ENCODE measurements around the gene ITSN2.

The ITSN2 gene

DNA sequence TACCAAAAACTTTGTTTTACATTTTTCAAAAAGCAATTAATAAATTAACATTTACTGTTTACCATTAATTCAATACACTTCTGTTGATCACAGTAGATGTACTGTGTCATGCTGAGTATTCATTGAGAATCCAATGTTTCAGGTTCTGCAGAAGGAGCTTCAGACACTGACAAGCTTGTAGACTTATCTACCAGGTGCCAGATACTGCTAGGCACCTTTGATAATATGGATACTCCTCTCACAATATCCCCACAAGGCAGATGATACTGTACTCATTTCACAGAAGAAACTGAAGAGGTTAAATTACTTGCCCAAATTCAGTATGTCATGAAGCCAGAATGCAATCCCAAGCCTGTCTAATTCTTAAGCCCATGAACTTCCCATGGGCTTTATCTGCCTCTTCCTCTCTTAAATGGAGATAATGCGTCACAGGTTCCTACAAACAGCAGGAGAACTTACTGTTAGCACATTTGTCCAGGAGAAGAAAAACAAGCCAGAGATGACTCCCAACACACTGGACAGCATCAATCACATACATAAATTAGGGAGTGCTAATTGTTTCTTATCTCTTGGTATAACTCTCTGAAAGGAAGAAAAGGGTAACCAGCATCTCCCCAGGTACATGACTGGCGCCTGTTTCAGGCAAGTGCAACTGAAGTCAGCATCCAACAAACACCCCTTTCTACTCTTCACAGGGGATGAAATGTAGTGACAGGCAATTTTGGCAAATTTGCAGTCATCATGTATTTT lies 27.4 kb downstream of the ITSN2 start:
- DNase-seq = no peak

DNA sequence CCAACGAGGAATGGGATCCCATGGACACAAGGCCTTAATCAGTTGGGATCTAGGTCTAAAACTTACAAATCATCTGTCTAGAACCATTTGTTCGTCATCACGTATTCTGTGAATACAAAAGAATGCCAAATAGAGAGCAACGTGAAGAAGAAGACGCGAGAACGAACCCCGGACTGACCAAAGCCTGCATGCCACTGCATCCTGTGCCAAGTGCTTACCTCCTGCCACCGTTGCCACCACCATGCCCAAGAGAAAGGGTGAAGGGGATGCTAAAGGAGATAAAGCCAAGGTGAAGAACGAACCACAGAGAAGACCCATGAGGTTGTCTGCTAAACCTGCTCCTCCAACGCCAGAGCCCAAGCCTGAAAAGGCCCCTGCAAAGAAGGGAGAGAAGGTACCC lies 30.2 kb downstream of the ITSN2 start:
- no peak for DNase-seq

DNA sequence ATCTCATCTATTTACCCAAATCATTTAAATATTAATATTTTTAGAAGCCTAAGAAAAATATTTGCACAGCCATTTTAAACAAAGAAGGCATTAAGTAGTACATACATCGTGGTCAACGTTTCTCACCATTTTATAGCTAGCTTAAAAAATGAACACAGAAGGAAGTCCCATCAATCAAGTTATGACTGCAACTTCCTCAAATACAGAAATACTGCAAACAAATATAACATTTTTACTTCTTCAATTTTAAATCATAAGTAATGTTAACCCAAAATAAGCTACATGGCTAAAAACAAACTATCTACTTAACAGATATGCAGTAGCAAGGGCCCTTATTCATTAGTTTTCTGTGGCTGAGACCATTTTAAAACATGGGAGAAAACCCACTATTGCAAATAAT lies 30.6 kb downstream of the ITSN2 start:
- no peak for DNase-seq

DNA sequence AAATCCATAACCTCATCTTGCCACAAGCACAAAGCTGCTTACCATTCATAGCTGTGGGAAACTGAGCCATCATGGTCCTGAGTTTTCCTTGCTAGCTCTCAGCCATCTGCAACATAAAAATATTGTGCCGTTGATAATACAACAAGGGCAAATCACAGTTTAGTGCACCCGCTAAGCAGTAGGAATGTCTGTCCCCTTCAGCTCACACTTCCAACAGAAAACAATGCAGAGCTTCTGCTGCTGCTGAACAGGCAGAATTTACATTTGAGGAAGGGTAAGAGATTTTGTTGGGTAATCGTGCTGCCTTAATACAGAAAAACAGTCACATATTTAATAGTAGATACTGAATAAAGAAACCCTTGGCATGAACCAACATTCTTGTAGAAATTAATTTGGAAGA lies 32.3 kb downstream of the ITSN2 start:
- no peak for DNase-seq

DNA sequence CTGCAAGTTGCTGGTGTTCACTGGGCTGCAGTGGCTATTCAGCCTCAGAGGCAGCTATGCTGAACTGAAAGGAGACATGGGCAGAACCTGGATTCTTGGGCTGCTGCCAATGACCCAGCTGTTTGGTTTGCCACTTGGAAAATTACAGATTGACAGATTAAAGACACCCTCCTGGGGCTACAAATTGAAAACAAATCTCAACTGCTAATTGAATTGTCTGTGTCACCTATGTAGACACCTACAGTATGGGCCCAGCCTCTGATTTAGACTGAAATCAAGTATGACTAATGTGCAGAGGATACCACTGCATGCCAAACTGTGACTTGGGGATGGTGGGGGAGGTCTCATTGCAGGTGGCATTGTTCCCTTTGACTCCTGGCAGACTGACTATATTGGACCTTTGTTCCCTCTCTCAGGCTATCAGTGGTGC lies 42.8 kb downstream of the ITSN2 start:
- no peak for DNase-seq

DNA sequence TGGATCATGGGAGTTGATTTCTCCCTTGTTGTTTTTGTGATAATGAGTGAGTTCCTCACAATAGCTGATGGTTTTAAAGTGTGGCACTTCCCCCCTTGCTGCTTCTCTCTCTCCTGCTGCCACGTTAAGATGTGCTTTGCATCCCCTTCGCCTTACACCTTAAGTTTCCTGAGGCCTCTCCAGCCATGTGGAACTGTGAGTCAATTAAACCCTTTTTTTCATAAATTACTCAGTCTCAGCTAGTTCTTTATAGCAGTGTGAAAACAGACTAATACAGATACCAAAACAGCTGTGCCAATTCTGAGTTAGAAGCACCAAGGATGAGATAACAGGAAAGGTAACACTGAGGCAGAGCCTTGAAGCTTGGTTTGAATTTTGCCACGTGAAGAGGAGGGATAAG lies 44.7 kb downstream of the ITSN2 start:
- DNase-seq = no peak

DNA sequence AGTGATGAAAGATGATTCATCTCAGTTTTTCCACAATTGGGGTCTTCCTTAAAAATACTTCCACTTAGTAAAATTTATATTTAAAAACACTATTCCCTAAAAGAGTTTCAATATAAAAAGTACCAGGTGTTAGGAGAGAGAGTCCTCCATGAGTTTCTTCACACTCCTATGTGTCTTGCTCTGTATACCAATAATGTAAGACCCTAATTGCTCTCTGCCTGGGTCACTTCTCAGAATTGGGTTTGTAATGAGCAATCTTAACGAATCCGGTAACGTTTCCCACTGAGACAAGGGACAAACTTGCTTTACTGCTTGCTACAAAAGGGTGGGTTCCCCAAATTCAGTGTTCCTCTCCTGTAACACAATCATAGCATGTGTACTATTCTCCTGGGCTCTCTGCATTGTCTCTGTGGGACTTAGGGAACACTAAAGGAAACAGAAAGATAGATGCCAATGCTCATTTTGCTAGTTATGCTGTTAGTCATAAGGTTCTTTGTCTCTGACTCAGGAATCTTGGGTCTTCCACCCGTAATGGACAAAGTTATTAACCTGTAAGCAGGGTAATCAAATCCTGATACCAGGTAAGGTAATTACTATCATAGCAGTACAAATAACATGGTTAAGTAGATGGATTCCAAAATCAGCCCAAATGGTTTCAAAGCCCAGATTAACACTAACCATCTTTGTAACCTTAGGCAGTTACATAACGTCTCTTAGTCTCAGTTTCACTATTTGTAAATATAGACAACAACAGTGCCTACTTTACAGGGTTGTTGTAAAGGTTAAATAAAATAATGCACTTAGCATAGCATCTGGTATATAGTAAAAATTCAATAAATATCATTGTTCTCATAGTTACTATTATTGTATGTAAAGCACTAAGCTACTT lies 46.3 kb downstream of the ITSN2 start:
- DNase-seq = no peak

DNA sequence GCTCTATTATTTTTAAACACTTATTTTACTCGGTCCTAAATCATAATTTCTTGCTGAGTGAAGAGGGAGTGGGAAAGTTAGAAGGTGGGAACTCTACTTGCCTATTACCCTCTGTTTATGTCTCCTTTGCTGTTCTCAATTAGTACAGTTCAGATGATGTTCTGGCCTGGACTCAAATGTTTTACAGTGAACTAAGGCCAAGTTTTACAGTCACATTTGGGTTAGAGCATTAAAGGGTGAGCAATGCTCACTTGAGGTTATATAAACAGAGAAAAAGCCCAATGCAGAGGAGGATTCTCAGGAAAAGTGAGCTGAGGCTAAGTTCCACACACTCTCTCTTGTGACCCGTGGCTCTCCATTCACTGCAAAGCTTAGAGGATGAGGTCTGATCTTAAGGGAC lies 52.4 kb downstream of the ITSN2 start:
- DNase-seq = no peak

DNA sequence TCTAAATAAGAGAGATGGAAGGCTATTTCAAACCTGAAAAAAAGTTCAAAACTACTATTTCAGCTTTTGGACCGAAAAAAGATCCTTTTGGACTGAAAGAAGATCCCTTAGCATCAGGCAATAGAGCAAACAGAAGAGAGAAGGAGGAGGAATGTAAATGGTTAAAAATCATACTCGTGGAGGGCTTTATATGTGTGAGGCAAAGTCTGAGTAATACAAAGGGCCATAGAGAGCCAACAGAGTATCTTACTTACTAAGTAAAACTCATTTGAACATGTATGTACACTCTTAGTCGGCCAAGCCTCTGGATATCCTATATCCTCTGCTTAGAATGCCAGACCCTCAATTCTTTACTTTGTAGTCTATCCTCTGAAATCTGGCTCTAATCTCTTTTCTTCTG lies 55.7 kb downstream of the ITSN2 start:
- DNase-seq = no peak

DNA sequence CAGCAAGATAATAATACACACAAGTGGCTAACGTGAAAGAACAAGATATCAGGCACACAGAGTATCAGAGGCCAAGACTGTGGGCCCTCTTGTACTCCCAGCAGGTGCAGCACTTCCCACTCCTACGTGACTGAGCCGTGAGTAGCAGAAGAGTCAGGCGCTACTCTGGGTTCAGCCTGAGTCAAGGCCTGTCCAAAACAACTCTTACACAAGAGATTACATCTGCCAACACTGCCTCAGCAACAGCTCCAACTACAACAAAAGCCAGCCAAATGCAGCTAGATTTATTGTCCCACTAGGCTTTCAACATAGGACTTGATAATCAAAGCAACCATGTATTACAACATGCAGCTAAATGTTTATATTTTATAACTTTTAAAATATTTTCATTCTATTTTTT lies 56.2 kb downstream of the ITSN2 start:
- DNase-seq = no peak

DNA sequence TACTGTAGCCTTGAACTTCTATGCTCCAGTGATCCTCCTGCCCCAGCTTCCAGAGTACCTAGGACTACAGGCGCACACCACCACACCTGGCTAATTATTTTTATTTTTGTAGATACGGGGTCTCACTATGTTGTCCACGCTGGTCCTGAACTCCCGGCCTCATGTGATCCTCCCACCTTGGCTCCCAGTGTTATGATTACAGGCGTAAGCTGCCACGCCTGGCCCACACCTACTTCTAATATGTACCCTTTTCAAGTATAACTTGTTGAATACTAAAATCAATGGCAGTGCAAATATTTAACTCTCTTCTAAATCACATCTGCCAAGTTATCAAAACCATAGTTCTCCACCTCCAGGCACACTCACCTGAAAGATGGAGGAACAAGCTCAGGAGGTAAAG lies 58.7 kb downstream of the ITSN2 start:
- DNase-seq = no peak

DNA sequence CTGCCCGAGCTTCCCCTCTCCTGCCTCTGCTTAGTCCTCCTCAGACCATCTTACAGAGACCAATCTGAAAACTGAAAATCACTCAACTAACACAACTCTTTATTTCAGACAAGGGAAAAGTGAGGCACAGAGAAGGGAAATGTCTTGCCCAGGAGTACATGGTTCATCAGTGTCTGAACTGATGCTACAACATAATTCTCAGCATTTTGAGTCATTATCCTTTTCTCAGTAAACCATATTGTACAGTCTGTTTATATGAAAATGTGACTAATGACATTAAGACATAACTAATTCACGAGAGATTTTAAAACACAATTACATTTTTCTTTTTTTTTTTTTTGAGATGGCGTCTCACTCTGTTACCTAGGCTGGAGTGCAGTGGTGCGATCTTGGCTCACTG lies 62.7 kb downstream of the ITSN2 start:
- DNase-seq = no peak

DNA sequence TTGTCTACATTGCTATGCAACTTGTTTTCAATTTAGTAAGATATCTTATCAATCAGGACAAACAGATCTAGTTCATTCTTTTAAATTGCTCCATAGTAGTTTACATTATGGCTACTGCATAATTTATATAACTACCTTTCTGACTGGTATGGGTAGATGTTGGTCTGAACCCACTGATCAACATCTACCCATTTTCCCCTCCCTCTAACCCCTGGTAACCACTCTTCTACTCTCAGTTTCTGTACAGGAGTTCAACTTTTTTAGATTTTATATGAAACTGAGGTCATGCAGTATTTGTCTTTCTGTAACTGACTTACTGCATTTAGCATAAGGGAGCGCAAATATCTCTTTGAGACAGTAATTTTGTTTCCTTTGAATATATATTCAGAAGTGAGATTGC lies 73.2 kb downstream of the ITSN2 start:
- no peak for DNase-seq

DNA sequence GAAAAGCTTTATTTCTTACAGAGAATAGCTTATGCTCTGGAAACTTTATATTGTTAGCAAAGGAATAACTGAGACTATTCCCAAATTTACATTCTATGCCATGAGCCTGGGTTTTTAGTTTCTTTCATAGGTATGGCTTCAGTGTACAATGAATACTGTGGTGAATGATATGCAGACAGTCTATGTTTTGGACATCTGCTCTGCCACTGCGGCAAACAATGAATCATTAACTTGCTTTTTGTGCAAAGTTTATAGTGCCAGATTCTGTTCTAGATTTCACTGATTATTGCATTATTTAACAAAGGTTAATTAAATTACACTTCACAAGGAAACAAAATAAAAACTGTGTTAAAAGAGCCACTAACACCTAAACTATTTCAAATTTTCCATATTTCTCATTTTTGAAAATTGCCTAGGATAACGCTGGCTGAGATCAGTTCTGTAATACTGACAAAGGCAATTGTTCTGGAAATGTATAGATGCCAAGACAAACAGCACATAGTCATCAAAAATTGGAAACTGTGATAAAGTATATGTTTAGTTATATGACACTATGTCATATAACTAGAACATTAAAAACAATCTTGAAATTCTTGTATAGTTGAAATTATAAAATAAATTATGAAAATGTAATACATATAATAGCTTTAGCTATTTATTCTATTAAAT lies 74.7 kb downstream of the ITSN2 start:
- no peak for DNase-seq

DNA sequence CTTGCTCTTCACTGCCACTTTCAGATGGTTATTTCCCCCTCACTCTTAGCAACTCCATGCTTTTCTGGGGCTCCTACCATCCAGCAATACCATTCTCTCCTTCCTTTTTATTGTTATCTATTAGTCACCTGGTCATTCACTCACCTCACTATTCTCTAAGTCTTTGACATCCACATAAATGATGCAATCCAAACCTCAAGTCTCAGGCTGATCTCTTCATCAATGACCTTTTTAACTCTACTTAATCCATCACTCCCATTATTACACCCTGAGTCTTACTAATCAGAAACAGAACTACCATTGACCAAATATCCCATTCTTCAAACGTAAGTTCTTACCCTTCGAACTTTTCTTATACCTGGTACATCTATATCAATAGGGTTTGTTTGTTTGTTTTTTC lies 79.7 kb downstream of the ITSN2 start:
- no peak for DNase-seq

DNA sequence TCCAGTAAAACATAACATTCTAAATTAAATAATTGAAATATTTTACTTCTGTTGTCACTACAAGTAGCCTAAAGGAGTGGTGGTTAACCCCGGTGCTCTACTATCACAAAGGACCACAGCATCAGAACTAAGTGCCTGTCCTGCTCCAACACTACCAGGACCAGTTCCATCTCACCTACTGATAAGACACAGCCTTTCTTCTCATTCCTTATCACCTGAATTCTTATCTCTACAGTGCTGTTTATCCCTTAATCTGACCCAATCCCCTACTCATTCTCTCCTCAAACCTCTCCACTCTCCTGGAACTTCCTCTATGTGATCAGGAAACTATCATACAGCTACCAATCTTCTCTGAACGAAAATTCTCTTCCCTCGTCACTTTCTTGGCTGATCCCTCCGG lies 80.2 kb downstream of the ITSN2 start:
- DNase-seq = no peak

DNA sequence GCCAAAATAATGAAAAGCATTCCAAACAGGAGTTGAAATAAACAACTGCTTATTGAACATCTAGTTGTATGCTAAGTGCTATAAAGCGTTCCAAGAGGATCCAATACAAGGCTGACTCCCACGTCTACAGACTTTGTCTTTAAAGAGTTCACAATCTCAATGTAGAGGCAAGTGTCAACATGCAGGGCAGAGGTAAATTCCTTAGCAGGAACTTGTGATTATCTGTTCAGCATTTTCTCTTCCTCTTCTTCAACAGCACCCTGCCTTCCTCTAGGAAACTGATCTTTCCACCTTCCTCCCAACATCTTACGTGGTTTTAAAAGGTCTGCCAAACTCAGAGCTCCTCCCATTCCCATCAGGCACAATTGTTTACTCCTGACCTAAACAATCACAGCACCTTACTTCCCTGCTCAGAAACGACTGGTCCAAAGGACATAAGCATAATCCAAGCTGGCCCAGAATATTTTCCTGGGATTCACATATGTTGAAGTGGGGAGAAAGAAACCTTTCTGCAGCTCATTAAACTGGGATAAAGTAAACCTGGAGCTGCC lies 83.9 kb downstream of the ITSN2 start:
- DNase-seq = no peak

DNA sequence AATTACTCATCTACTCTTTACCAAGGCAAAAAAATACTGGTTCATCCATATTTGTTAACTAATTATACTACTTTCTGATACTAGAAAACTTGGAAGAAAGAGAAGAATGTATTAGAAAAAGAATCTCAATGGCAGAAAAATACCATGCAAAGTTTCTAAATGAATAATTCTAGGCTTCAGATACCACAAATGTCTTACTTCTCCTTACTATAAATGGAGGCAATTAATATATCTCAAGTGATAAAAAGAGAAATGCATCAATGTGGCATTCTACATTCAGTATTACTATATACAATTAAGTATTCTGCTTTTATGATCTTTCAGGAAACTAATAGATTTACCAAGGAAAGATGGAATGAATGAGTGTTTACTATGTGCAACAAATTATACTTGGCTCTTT lies 85.5 kb downstream of the ITSN2 start:
- no peak for DNase-seq

DNA sequence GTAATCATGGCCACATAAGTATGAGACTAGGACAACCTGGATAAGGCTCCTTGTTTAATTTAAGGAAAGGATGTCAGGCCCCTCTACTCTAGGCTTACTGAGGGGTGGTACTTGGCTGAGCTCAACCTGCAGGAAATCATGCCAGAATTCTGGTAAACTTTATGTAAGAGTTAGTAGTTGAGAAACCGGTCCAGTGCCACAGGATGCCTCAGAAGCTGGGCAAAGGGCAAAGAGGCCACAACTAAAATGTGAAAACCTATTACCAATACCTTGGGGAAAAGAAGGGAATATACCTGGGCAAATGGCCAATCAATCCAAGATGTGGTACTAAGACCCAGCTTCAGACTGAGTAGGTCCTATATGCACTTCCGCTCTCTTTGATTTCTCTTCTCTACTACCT lies 86.7 kb downstream of the ITSN2 start:
- no peak for DNase-seq

DNA sequence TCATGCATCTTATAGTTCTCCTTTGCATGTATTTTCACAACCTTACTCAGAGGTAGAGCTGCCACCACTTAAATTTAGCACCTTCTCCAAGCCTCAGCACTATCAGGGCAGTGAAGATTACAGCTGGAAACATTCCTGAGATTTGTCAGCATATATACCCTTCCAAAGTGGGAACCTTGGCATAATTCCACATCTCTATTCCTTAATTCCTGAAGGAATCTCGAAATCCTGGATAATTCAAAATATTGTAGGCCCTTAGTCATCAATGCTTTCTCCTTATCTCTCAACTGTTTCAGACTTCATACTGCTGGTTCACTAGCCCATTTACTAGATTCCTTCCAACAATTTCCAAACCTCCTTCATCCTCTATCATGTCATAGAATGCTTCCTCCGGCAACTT lies 87.4 kb downstream of the ITSN2 start:
- DNase-seq = no peak

DNA sequence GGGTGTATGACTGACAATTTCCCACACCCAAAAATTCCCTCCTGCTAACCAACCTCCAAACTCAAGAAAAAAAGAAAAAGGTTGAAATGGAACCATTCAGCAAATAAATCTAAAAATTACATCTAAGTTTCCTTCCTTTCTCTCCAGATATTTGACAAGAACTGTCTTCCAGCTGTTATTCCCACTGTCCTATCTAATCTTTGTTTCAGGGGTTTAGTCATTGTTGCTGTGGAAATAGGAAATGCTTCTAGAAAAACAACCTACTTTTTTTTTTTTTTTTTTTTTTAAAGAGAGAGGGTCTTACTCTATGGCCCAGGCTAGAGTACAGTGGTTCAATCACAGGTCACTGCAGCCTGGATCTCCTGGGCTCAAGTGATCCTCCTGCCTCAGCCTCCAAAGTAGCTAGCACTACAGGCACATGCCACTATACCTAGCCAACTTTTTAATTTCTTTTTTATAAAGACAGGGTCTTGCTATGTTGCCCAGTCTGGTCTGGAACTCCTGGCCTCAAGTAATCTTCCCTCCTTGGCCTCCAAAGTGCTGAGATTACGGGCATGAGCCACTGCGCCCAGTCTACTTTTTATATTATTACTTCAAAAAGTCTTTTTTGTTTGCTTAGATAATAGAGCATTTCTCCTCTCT lies 88.1 kb downstream of the ITSN2 start:
- no peak for DNase-seq

DNA sequence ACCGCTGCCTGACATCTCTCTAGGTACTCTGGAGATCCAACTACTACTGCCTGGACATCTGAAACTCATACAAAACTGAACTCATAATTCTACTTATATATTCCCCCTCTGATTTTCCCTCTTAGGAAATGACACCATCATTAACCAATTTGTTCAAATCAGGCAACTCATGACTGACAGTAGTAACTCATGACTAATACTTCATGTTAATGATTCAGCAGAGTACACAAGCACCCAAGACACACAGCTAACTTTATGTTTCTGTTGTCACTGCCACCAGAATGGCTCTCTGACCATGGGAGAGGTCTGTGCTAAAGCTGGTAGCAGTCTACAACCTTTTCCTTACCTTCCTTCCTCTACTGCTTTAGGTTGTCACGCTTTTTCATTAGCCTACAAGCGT lies 91.1 kb downstream of the ITSN2 start:
- DNase-seq = no peak

DNA sequence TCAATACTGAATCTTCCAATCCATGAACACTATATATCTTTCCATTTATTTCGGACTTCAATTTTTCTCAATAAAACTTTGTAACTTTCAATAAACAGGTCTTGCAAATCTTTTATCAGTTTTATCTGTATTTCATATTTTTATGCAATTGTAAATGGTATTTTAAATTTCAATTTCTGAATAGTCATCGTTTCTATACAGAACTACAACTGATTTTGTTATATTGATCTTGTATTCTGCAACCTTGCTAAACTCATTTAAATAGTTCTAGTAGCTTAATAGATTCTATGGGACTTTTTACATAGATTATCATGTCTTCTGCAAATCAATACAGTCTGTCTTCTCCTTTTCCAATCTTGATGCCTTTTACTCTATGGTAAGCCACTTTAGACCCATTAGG lies 95.1 kb downstream of the ITSN2 start:
- DNase-seq = no peak
